HS-27A (cell line): ENCODE results near the gene RARA.

ENCODE experiments used
- DNase-seq: peaks from one replicate; pipeline ENCODE4 v3.0.0-alpha.2; 2012; ENCODE audit warnings: low read depth, missing footprints

Gene RARA

GRCh38 chr17:40329839-40330794 is 21.1 kb downstream of the RARA start:
- no peak for DNase-seq

- no peak for DNase-seq
These were observed 22.0 kb downstream of the RARA start for GRCh38 chr17:40330850-40331470.

- DNase-seq = no peak
These were observed 23.0 kb downstream of the RARA start for GRCh38 chr17:40331743-40332641.

GRCh38 chr17:40333781-40334448 is 24.9 kb downstream of the RARA start:
- no peak for DNase-seq

- no peak for DNase-seq
These were observed 26.6 kb downstream of the RARA start for GRCh38 chr17:40335620-40336019.

GRCh38 chr17:40337351-40337750 is 28.4 kb downstream of the RARA start:
- no peak for DNase-seq

GRCh38 chr17:40338058-40338457 is 29.1 kb downstream of the RARA start:
- DNase-seq = no peak

GRCh38 chr17:40338941-40339649 is 30.1 kb downstream of the RARA start:
- no peak for DNase-seq

GRCh38 chr17:40340327-40340726 is 31.3 kb downstream of the RARA start:
- no peak for DNase-seq

- DNase-seq = no peak
These were observed 32.2 kb downstream of the RARA start for GRCh38 chr17:40340880-40341807.

GRCh38 chr17:40341808-40342503 is 33.0 kb downstream of the RARA start:
- no peak for DNase-seq

GRCh38 chr17:40342504-40343218 is 33.7 kb downstream of the RARA start:
- no peak for DNase-seq

GRCh38 chr17:40343219-40344119 is 34.5 kb downstream of the RARA start:
- DNase-seq = no peak

GRCh38 chr17:40344421-40345160 is 35.6 kb downstream of the RARA start:
- DNase-seq = no peak

- no peak for DNase-seq
These were observed 36.4 kb downstream of the RARA start for GRCh38 chr17:40345161-40345993.
